Ishikawa (cell line): ENCODE results near the gene TSPAN5.

Source experiments
- EP300 ChIP-seq: IDR thresholded peaks from 2 replicates; pipeline ENCODE4 v1.6.1; 2012; ENCODE audit warnings: borderline replicate concordance
- TAF1 ChIP-seq: IDR thresholded peaks from 2 replicates; pipeline ENCODE4 v1.6.1; 2012; ENCODE audit warnings: low read depth, mild to moderate bottlenecking
- TF ChIP-seq, protein P1 (sequence below): IDR thresholded peaks from 2 replicates; pipeline ENCODE4 v1.6.1; 2012; ENCODE audit warnings: low read depth, mild to moderate bottlenecking

DNA sequence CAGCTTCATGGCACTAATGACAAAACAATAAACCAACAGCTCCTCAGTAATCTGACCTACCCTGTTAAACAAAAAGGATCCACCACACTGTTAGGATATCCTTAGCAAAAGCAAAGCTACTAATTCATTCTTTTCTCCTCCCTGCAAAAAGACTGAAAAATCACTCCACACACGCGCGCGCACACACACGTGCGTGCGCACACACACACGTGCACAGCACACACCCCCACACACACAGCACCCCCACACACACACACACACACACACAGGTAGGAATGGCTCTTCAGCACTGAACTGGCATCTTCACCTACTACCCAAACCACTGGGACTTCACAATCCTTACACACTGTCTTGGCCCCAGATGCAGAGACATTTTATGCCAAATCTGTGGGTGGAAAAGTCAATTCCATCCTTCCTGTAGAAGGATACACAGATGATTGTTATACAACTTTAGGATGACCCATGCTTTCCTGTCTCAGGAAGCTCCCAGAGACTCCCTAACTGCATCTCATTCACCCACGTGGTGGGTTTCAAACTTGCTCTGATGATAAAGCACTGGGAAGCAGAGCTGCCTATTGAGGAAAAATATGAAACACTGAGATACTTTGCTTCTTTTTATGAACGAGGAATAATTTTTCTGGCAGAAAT lies 102.5 kb downstream of the TSPAN5 start:
- no peak for TF ChIP-seq TAF1
- TF ChIP-seq EP300: no peak
- TF ChIP-seq, protein P1, sequence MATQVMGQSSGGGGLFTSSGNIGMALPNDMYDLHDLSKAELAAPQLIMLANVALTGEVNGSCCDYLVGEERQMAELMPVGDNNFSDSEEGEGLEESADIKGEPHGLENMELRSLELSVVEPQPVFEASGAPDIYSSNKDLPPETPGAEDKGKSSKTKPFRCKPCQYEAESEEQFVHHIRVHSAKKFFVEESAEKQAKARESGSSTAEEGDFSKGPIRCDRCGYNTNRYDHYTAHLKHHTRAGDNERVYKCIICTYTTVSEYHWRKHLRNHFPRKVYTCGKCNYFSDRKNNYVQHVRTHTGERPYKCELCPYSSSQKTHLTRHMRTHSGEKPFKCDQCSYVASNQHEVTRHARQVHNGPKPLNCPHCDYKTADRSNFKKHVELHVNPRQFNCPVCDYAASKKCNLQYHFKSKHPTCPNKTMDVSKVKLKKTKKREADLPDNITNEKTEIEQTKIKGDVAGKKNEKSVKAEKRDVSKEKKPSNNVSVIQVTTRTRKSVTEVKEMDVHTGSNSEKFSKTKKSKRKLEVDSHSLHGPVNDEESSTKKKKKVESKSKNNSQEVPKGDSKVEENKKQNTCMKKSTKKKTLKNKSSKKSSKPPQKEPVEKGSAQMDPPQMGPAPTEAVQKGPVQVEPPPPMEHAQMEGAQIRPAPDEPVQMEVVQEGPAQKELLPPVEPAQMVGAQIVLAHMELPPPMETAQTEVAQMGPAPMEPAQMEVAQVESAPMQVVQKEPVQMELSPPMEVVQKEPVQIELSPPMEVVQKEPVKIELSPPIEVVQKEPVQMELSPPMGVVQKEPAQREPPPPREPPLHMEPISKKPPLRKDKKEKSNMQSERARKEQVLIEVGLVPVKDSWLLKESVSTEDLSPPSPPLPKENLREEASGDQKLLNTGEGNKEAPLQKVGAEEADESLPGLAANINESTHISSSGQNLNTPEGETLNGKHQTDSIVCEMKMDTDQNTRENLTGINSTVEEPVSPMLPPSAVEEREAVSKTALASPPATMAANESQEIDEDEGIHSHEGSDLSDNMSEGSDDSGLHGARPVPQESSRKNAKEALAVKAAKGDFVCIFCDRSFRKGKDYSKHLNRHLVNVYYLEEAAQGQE: no peak
